T-cell (primary cell): ENCODE data around the gene OR1L4. TPM values are rescaled to one million over a fixed set of nuclear protein-coding genes. Genes with fewer than 3 reads are reported as not detected.

Source experiments
- ATAC-seq, 4 experiments: fragments of 200-7000 bp in 3 of 4; fragments of 150-1000 bp in 1 of 4; cut with Tn5 transposase; replicated peaks in 1 of 4; 1 replicate in 3 of 4; 2 replicates in 1 of 4; pipeline ENCODE4 v1.10.0; 2021; ENCODE audit warnings: moderate library complexity in 3 of 4, mild to moderate bottlenecking in 2 of 4, moderate number of reproducible peaks in 1 of 4
- CTCF ChIA-PET, 2 donors: fragments of 300-600 bp; sonication (Branson Sonifier 250); formaldehyde crosslinking; loops; one replicate each; lab custom pipeline; 2022; ENCODE audit warnings: antibody characterized with exemption in 2 of 2; lab: Charles Lee
- POLR2A ChIA-PET, 2 donors: fragments of 300-600 bp; sonication (Branson Sonifier 250); formaldehyde crosslinking; loops; one replicate each; lab custom pipeline; 2022; ENCODE audit warnings: antibody characterized with exemption in 2 of 2; lab: Charles Lee
- DNase-seq, 35 experiments: peaks; one replicate each; pipeline versions ENCODE4 v3.0.0 to v3.0.0-alpha.2; 2013 to 2023
- H3K27ac ChIP-seq: one replicate; pipeline ENCODE4 v1.5.1; 2013; ENCODE audit warnings: low read length
- H3K27me3 ChIP-seq, 2 experiments: replicated peaks in 1 of 2; 1 replicate in 1 of 2; 2 replicates in 1 of 2; pipeline versions ENCODE4 v1.6.1 to v1.7.0; 2013; ENCODE audit warnings: low read length in 1 of 2, mixed read lengths in 1 of 2; ENCODE audit not compliant: control insufficient read depth in 2 of 2, insufficient read depth in 2 of 2; ENCODE audit errors: extremely low read depth in 1 of 2
- H3K36me3 ChIP-seq, 2 donors: 1 replicate in 1 of 2; 2 replicates in 1 of 2; pipeline versions ENCODE4 v1.6.1 to v1.7.0; 2013; ENCODE audit warnings: low read length in 1 of 2; ENCODE audit not compliant: control insufficient read depth in 2 of 2, insufficient read depth in 1 of 2; ENCODE audit errors: extremely low read depth in 1 of 2
- H3K4me1 ChIP-seq, 2 experiments: 1 replicate in 1 of 2; 2 replicates in 1 of 2; pipeline versions ENCODE4 v1.6.1 to v1.7.0; 2013; ENCODE audit warnings: low read length in 2 of 2, mixed read lengths in 1 of 2; ENCODE audit not compliant: insufficient read depth in 2 of 2, control insufficient read depth in 1 of 2; ENCODE audit errors: extremely low read depth in 1 of 2
- H3K4me3 ChIP-seq, 2 donors: 1 replicate in 1 of 2; 2 replicates in 1 of 2; pipeline versions ENCODE4 v1.5.1 to v1.7.0; 2013; ENCODE audit warnings: mild to moderate bottlenecking in 2 of 2, low read length in 1 of 2, moderate library complexity in 1 of 2; ENCODE audit not compliant: control insufficient read depth in 1 of 2; ENCODE audit errors: extremely low read depth in 1 of 2
- H3K9me3 ChIP-seq: 2 replicates; pipeline ENCODE4 v1.7.0; 2013
- H3K27ac Mint-ChIP-seq, 2 donors: one replicate each; pipeline ENCODE4 v1.8.0; 2020 to 2021; ENCODE audit warnings: mild to moderate bottlenecking in 2 of 2, mixed read lengths in 2 of 2
- H3K27me3 Mint-ChIP-seq, 2 donors: one replicate each; pipeline ENCODE4 v1.8.0; 2021 to 2022; ENCODE audit warnings: mixed read lengths in 2 of 2
- H3K36me3 Mint-ChIP-seq: one replicate; pipeline ENCODE4 v1.8.0; 2021; ENCODE audit warnings: mixed read lengths
- H3K4me1 Mint-ChIP-seq, 3 donors: one replicate each; pipeline ENCODE4 v1.8.0; 2020 to 2022; ENCODE audit warnings: mixed read lengths in 3 of 3, mild to moderate bottlenecking in 1 of 3
- H3K4me3 Mint-ChIP-seq, 3 donors: one replicate each; pipeline ENCODE4 v1.8.0; 2020 to 2022; ENCODE audit warnings: mild to moderate bottlenecking in 3 of 3, mixed read lengths in 3 of 3, moderate library complexity in 3 of 3
- H3K9me3 Mint-ChIP-seq, 3 donors: one replicate each; pipeline ENCODE4 v1.8.0; 2020 to 2022; ENCODE audit warnings: mixed read lengths in 3 of 3
- WGBS: methylation state at CpG from one replicate; pipeline ENCODE4 v1.1.5; 2013; ENCODE audit warnings: missing lambda C conversion rate; ENCODE audit not compliant: insufficient coverage; 5-methylcytosine and 5-hydroxymethylcytosine counted together
- total RNA-seq, 35 experiments: library from RNA in 6 of 35; stranded (reverse) in 6 of 35; fragments of 120-200 nt in 1 of 35; gene quantifications; one replicate each; pipeline versions ENCODE4 v1.2.1 to v1.2.4 and lab custom pipeline; 2013 to 2026

OR1L4 gene, protein sequence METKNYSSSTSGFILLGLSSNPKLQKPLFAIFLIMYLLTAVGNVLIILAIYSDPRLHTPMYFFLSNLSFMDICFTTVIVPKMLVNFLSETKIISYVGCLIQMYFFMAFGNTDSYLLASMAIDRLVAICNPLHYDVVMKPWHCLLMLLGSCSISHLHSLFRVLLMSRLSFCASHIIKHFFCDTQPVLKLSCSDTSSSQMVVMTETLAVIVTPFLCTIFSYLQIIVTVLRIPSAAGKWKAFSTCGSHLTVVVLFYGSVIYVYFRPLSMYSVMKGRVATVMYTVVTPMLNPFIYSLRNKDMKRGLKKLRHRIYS
- not detected for total RNA-seq
- not detected for total RNA-seq (2013)
- 0 reads per million in 29 experiments for total RNA-seq (lab: John Stamatoyannopoulos, UW)

DNA sequence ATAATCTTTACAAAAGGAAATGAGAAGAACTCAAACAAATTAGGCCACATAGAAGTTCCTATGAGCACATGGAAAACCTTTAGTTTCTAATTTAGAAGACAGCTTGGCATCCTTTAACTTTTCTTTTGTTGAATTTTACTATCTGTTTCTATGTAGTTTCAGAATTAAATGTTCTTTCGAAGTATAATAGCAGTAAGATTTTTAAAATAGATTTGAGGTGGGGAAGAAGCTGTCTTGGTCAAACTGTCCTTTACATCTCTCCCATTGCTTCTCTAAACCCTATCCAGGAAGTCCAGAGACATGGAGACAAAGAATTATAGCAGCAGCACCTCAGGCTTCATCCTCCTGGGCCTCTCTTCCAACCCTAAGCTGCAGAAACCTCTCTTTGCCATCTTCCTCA, at the start of gene OR1L4:
Gene OR1L4, plus strand, starts transcription at position 301 of the 400 bp plus-strand sequence. Its CDS starts 0 bp downstream, at position 301.
- DNase-seq, result no peak
- Histone ChIP-seq H3K4me1 (no peaks in the 10 kb centered on the region), H3K4me3 (no peak within 1 kb of the TSS), H3K27me3 (no peaks in the 10 kb centered on the region), H3K36me3 (no peaks in the 10 kb centered on the region), H3K9me3 (peaks cover 2% of the 10 kb centered on the region), H3K27ac (no peak within 1 kb of the TSS)
- H3K27me3 Mint-ChIP-seq, result peaks cover 0 to 4% of the 10 kb centered on the region in 2 donors
- H3K4me3 Mint-ChIP-seq, result no peak within 1 kb of the TSS
- no peak within 1 kb of the TSS for H3K27ac Mint-ChIP-seq
- no peak for ATAC-seq
- CTCF ChIA-PET, result no interaction called here
- POLR2A ChIA-PET, result no interaction called here
- no peaks in the 10 kb centered on the region for H3K4me1 Mint-ChIP-seq
- H3K36me3 Mint-ChIP-seq, result peaks cover 10% of the 10 kb centered on the region
- peaks cover 17 to 61% (median 43%) of the 10 kb centered on the region in 3 donors for H3K9me3 Mint-ChIP-seq
- WGBS, result no CpG with 5 or more reads among the region's 1 CpG

DNA sequence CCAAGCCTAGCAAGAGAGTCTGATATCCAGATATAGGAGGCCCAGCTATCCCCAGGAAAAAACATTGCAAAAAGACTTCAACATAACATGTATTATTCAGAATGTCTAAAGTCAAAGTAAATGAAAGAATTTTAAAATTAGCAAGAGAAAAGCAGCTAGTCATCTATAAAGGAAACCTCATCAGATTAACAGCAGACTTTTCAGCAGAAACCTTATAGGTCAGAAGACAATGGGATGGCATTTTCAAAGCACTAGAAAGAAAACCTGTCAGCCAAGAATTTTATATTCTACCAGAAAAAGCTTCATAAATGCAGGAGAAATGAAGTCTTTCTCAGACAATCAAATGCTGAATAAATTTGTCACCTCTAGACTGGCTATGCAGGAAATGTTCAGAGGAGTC, 38.9 kb upstream of the OR1L4 start:
- DNase-seq (no peak), ATAC-seq (no peak)
- Mint-ChIP-seq H3K27ac (no peak overlapping the region), H3K9me3 (peaks cover 29 to 41% (median 32%) of the 10 kb centered on the region in 3 donors), H3K27me3 (peaks cover 5 to 20% of the 10 kb centered on the region in 2 donors), H3K36me3 (peaks cover 7% of the 10 kb centered on the region), H3K4me3 (no peak overlapping the region), H3K4me1 (no peaks in the 10 kb centered on the region)
- Histone ChIP-seq H3K36me3 (no peaks in the 10 kb centered on the region), H3K9me3 (no peaks in the 10 kb centered on the region), H3K4me3 (no peak overlapping the region), H3K27ac (no peak overlapping the region), H3K27me3 (peaks cover 0 to 8% of the 10 kb centered on the region in 2 experiments), H3K4me1 (no peaks in the 10 kb centered on the region)
- POLR2A ChIA-PET, result no interaction called here
- CTCF ChIA-PET, result no interaction called here

GRCh38 chr9:122695696-122696095, 28.1 kb upstream of the OR1L4 start:
- POLR2A ChIA-PET, result no interaction called here

GRCh38 chr9:122718038-122718437, 5.8 kb upstream of the OR1L4 start:
- H3K4me1 ChIP-seq, result no peaks in the 10 kb centered on the region

More at GRCh38 chr9:122695696-122696095, 28.1 kb upstream of the OR1L4 start:
- WGBS, result no CpG with 5 or more reads among the region's 1 CpG
- peaks cover 0 to 2% of the 10 kb centered on the region in 2 experiments for H3K27me3 ChIP-seq
- Mint-ChIP-seq H3K4me3 (no peak overlapping the region), H3K4me1 (no peaks in the 10 kb centered on the region), H3K27me3 (peaks cover 0 to under 1% of the 10 kb centered on the region in 2 donors), H3K27ac (no peak overlapping the region), H3K36me3 (no peaks in the 10 kb centered on the region), H3K9me3 (peaks cover 1 to 26% (median 22%) of the 10 kb centered on the region in 3 donors)
- CTCF ChIA-PET, result no interaction called here
- H3K4me3 ChIP-seq, result no peak overlapping the region
- no peak overlapping the region for H3K27ac ChIP-seq
- no peaks in the 10 kb centered on the region for H3K4me1 ChIP-seq
- no peaks in the 10 kb centered on the region for H3K36me3 ChIP-seq
- DNase-seq (no peak), ATAC-seq (no peak)
- no peaks in the 10 kb centered on the region for H3K9me3 ChIP-seq

GRCh38 chr9:122719218-122719617, 4.6 kb upstream of the OR1L4 start:
- Mint-ChIP-seq H3K9me3 (peaks cover 22 to 62% (median 42%) of the 10 kb centered on the region in 3 donors), H3K27me3 (no peaks in the 10 kb centered on the region)

More at GRCh38 chr9:122718038-122718437, 5.8 kb upstream of the OR1L4 start:
- H3K9me3 Mint-ChIP-seq, result peaks cover 19 to 60% (median 36%) of the 10 kb centered on the region in 3 donors
- H3K27me3 Mint-ChIP-seq, result no peaks in the 10 kb centered on the region
- 100% methylated on average over 1 of the region's 7 CpGs for WGBS
- Histone ChIP-seq H3K4me3 (no peak overlapping the region), H3K36me3 (no peaks in the 10 kb centered on the region), H3K9me3 (no peaks in the 10 kb centered on the region), H3K27ac (no peak overlapping the region), H3K27me3 (no peaks in the 10 kb centered on the region)
- CTCF ChIA-PET, result no interaction called here
- no peak overlapping the region for H3K27ac Mint-ChIP-seq
- no peak for DNase-seq
- POLR2A ChIA-PET, result no interaction called here
- H3K4me3 Mint-ChIP-seq, result no peak overlapping the region
- no peak for ATAC-seq
- H3K4me1 Mint-ChIP-seq, result no peaks in the 10 kb centered on the region
- H3K36me3 Mint-ChIP-seq, result peaks cover 7% of the 10 kb centered on the region

GRCh38 chr9:122742003-122742402, 18.2 kb downstream of the OR1L4 start, which contains the start of gene OR1L6:
TSS of gene OR1L6 (plus strand) at chr9:122742303. CDS start at chr9:122749848, 7,545 bp downstream.
- Histone ChIP-seq H3K27me3 (no peaks in the 10 kb centered on the region), H3K4me1 (no peaks in the 10 kb centered on the region), H3K27ac (no peak within 1 kb of the TSS), H3K4me3 (no peak within 1 kb of the TSS), H3K9me3 (no peaks in the 10 kb centered on the region), H3K36me3 (no peaks in the 10 kb centered on the region)
- DNase-seq (no peak), ATAC-seq (no peak)
- WGBS, result 77% methylated on average over 5 of the region's 6 CpGs
- CTCF ChIA-PET, result no interaction called here
- peaks cover 4% of the 10 kb centered on the region for H3K36me3 Mint-ChIP-seq
- POLR2A ChIA-PET, result no interaction called here
- no peak within 1 kb of the TSS for H3K4me3 Mint-ChIP-seq
- H3K27ac Mint-ChIP-seq, result no peak within 1 kb of the TSS
- H3K27me3 Mint-ChIP-seq, result no peaks in the 10 kb centered on the region
- no peaks in the 10 kb centered on the region for H3K4me1 Mint-ChIP-seq
- peaks cover 7 to 31% (median 9%) of the 10 kb centered on the region in 3 donors for H3K9me3 Mint-ChIP-seq

More at GRCh38 chr9:122719218-122719617, 4.6 kb upstream of the OR1L4 start:
- Mint-ChIP-seq H3K4me1 (no peaks in the 10 kb centered on the region), H3K4me3 (no peak overlapping the region), H3K36me3 (no peaks in the 10 kb centered on the region), H3K27ac (no peak overlapping the region)
- Histone ChIP-seq H3K4me3 (no peak overlapping the region), H3K9me3 (no peaks in the 10 kb centered on the region), H3K4me1 (no peaks in the 10 kb centered on the region), H3K27me3 (no peaks in the 10 kb centered on the region), H3K27ac (no peak overlapping the region), H3K36me3 (no peaks in the 10 kb centered on the region)
- ChIA-PET POLR2A (no interaction called here), CTCF (no interaction called here)
- no CpG with 5 or more reads among the region's 4 CpGs for WGBS
- DNase-seq, result no peak
- ATAC-seq, result no peak
